PFSK-1 (cell line): ENCODE data around the gene RPL38.

Experiments used
- POLR2AphosphoS5 ChIP-seq: IDR thresholded peaks from 2 replicates; pipeline ENCODE4 v1.6.1; 2012; ENCODE audit warnings: low read depth, mild to moderate bottlenecking, control low read depth, low read length, moderate library complexity
- SIN3A ChIP-seq: IDR thresholded peaks from 2 replicates; pipeline ENCODE4 v1.6.1; 2012; ENCODE audit warnings: mild to moderate bottlenecking, low read length, moderate library complexity, borderline replicate concordance; ENCODE audit not compliant: insufficient read depth
- TAF1 ChIP-seq: IDR thresholded peaks from 2 replicates; pipeline ENCODE4 v1.6.1; 2012; ENCODE audit warnings: low read length, control low read depth, borderline replicate concordance; ENCODE audit not compliant: insufficient read depth
- TF ChIP-seq, protein P1 (sequence below), 2 experiments: IDR thresholded peaks; 2 replicates each; pipeline versions ENCODE4 v1.6.1 to v1.8.0; 2011 to 2012; ENCODE audit warnings: low read depth in 2 of 2, low read length in 2 of 2, control low read depth in 1 of 2, inconsistent platforms in 1 of 2, mild to moderate bottlenecking in 1 of 2, moderate library complexity in 1 of 2; ENCODE audit not compliant: insufficient read depth in 1 of 2

- TF ChIP-seq TAF1 (no peak), POLR2AphosphoS5 (no peak), SIN3A (no peak)
- TF ChIP-seq, protein P1, sequence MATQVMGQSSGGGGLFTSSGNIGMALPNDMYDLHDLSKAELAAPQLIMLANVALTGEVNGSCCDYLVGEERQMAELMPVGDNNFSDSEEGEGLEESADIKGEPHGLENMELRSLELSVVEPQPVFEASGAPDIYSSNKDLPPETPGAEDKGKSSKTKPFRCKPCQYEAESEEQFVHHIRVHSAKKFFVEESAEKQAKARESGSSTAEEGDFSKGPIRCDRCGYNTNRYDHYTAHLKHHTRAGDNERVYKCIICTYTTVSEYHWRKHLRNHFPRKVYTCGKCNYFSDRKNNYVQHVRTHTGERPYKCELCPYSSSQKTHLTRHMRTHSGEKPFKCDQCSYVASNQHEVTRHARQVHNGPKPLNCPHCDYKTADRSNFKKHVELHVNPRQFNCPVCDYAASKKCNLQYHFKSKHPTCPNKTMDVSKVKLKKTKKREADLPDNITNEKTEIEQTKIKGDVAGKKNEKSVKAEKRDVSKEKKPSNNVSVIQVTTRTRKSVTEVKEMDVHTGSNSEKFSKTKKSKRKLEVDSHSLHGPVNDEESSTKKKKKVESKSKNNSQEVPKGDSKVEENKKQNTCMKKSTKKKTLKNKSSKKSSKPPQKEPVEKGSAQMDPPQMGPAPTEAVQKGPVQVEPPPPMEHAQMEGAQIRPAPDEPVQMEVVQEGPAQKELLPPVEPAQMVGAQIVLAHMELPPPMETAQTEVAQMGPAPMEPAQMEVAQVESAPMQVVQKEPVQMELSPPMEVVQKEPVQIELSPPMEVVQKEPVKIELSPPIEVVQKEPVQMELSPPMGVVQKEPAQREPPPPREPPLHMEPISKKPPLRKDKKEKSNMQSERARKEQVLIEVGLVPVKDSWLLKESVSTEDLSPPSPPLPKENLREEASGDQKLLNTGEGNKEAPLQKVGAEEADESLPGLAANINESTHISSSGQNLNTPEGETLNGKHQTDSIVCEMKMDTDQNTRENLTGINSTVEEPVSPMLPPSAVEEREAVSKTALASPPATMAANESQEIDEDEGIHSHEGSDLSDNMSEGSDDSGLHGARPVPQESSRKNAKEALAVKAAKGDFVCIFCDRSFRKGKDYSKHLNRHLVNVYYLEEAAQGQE (IDR thresholded peaks at IDR 0.05; ENCODE audit: insufficient read depth in 1 of 2, low read depth in 2 of 2, low read length in 2 of 2), result no peak
Observed at GRCh38 chr17:74190154-74190553, 13.3 kb upstream of the RPL38 start.
